Keratinocyte (primary cell): Measurements from ENCODE around the gene CHCHD6. TPM values are rescaled to one million over a fixed set of nuclear protein-coding genes. Genes with fewer than 3 reads are reported as not detected.

Experiments used
- DNase-seq: peaks from one replicate; pipeline ENCODE4 v3.0.0-alpha.2; 2011; ENCODE audit warnings: low read depth, missing footprints, low spot score
- FAIRE-seq: peaks from 2 replicates; lab custom pipeline; 2011; peaks lifted over from hg19 to GRCh38; lab: Jason Lieb, UNC
- H2AFZ ChIP-seq: 2 replicates; pipeline ENCODE4 v1.6.0; 2012; ENCODE audit warnings: low read length, control low read depth, inconsistent platforms; ENCODE audit not compliant: control insufficient read depth
- H3K27ac ChIP-seq: 2 replicates; pipeline ENCODE4 v1.5.1; 2011; ENCODE audit warnings: low read length; ENCODE audit not compliant: control insufficient read depth, insufficient read depth
- H3K27me3 ChIP-seq: 3 replicates; pipeline ENCODE4 v1.6.0; 2011; ENCODE audit warnings: low read length; ENCODE audit not compliant: control insufficient read depth, insufficient read depth; ENCODE audit errors: extremely low read depth
- H3K36me3 ChIP-seq, 2 experiments: 2 replicates in 1 of 2; 3 replicates in 1 of 2; pipeline ENCODE4 v1.5.1; 2011; ENCODE audit warnings: low read length in 2 of 2, mild to moderate bottlenecking in 1 of 2; ENCODE audit not compliant: control insufficient read depth in 2 of 2, insufficient read depth in 2 of 2; ENCODE audit errors: extremely low read depth in 1 of 2
- H3K4me1 ChIP-seq: 3 replicates; pipeline ENCODE4 v1.5.1; 2011; ENCODE audit warnings: low read length; ENCODE audit not compliant: control insufficient read depth, insufficient read depth; ENCODE audit errors: extremely low read depth
- H3K4me2 ChIP-seq: 3 replicates; pipeline ENCODE4 v1.6.0; 2011; ENCODE audit warnings: low read depth, low read length; ENCODE audit not compliant: control insufficient read depth, insufficient read depth; ENCODE audit errors: extremely low read depth
- H3K4me3 ChIP-seq, 3 experiments: fragments of 200-600 bp in 1 of 3; sonication (generic) in 1 of 3; 2 replicates in 2 of 3; 3 replicates in 1 of 3; pipeline ENCODE4 v1.5.1; 2011 to 2016; ENCODE audit warnings: low read length in 3 of 3, mild to moderate bottlenecking in 3 of 3, control low read depth in 2 of 3, inconsistent platforms in 1 of 3, low read depth in 1 of 3, mixed read lengths in 1 of 3, mixed run types in 1 of 3, moderate library complexity in 1 of 3; ENCODE audit not compliant: control insufficient read depth in 2 of 3, insufficient read depth in 2 of 3; ENCODE audit errors: extremely low read depth in 1 of 3
- H3K79me2 ChIP-seq: 2 replicates; pipeline ENCODE4 v1.6.0; 2012; ENCODE audit warnings: low read length; ENCODE audit not compliant: control insufficient read depth, insufficient read depth
- H3K9ac ChIP-seq: 3 replicates; pipeline ENCODE4 v1.6.0; 2011; ENCODE audit warnings: low read length; ENCODE audit not compliant: control insufficient read depth, insufficient read depth; ENCODE audit errors: extremely low read depth
- H3K9me1 ChIP-seq: 3 replicates; pipeline ENCODE4 v1.6.0; 2011; ENCODE audit warnings: low read length; ENCODE audit not compliant: control insufficient read depth, insufficient read depth; ENCODE audit errors: extremely low read depth
- H3K9me3 ChIP-seq: 2 replicates; pipeline ENCODE4 v1.5.1; 2012; ENCODE audit warnings: low read depth, low read length; ENCODE audit not compliant: control insufficient read depth
- H4K20me1 ChIP-seq: 3 replicates; pipeline ENCODE4 v1.6.0; 2011; ENCODE audit warnings: low read length; ENCODE audit not compliant: control insufficient read depth, insufficient read depth; ENCODE audit errors: extremely low read depth
- CTCF ChIP-seq, 3 experiments: IDR thresholded peaks in 1 of 3; conservative IDR thresholded peaks in 1 of 3; optimal IDR thresholded peaks in 1 of 3; 2 replicates in 2 of 3; 3 replicates in 1 of 3; pipeline versions ENCODE3 to v1.5.1; 2011; ENCODE audit warnings: low read length in 3 of 3, mild to moderate bottlenecking in 3 of 3, moderate library complexity in 2 of 3, control low read depth in 1 of 3, inconsistent platforms in 1 of 3; ENCODE audit not compliant: insufficient read depth in 2 of 3; ENCODE audit errors: extremely low read depth in 1 of 3
- EZH2 ChIP-seq: IDR thresholded peaks from one replicate; pipeline ENCODE4 v1.6.1; 2012; ENCODE audit warnings: inconsistent platforms, mild to moderate bottlenecking, low read length, moderate library complexity
- dilution Hi-C: fragments of 300-500 bp; cut with MboI; formaldehyde crosslinking; loops from one replicate; pipeline ENCODE4 v1.7.0; 2020; ENCODE audit warnings: low sequenced_read_pairs; ENCODE audit not compliant: extremely low pct_ligation_motif_present
- polyA plus RNA-seq, 5 experiments: library from polyadenylated mRNA; depleted of rRNA in 3 of 5; stranded (reverse) in 3 of 5; stranded (forward) in 1 of 5; unstranded in 1 of 5; fragments of >200 nt; gene quantifications; 1 replicate in 1 of 5; 2 replicates in 3 of 5; 3 replicates in 1 of 5; pipeline versions ENCODE4 v1.2.1 to v1.2.3, GENCODE V29; 2011 to 2012; ENCODE audit warnings: missing spikeins in 2 of 5, low read depth in 1 of 5, low replicate concordance in 1 of 5

Gene CHCHD6
- polyA plus RNA-seq, 1 donor (not counting 4 experiments of a cell fraction or from before 2014, with no cell fraction given) = 21.7 TPM

GRCh38 chr3:126998320-126998719, 294.3 kb downstream of the CHCHD6 start:
- peaks cover 3% of the 10 kb centered on the region for H3K9me1 ChIP-seq
- H3K27ac ChIP-seq = no peak overlapping the region
- H3K4me3 ChIP-seq = no peak overlapping the region
- H2AFZ ChIP-seq = no peak overlapping the region
- no peak overlapping the region for H3K4me2 ChIP-seq
- H3K27me3 ChIP-seq = no peaks in the 10 kb centered on the region
- no peak overlapping the region for H3K9ac ChIP-seq
- DNase-seq (no peak), FAIRE-seq (no peak)
- no peak for TF ChIP-seq EZH2
- TF ChIP-seq CTCF (optimal IDR thresholded peaks at IDR 0.05 in 1 of 3, IDR thresholded peaks at IDR 0.05 in 1 of 3, conservative IDR thresholded peaks at IDR 0.05 in 1 of 3; ENCODE audit: extremely low read depth in 1 of 3, insufficient read depth in 2 of 3, low read length in 3 of 3) = no peak
- peaks cover 58% of the 10 kb centered on the region for H4K20me1 ChIP-seq
- peaks cover 98% of the 10 kb centered on the region for H3K79me2 ChIP-seq
- peaks cover 16 to 39% of the 10 kb centered on the region in 2 experiments for H3K36me3 ChIP-seq
- dilution Hi-C loops = no loop called here
- H3K4me1 ChIP-seq = peaks cover 21% of the 10 kb centered on the region
- no peaks in the 10 kb centered on the region for H3K9me3 ChIP-seq

- no peaks in the 10 kb centered on the region for H3K27me3 ChIP-seq
- no peak for DNase-seq
- H3K4me2 ChIP-seq = no peak overlapping the region
- H3K9ac ChIP-seq = no peak overlapping the region
- no peak for FAIRE-seq
- peaks cover 17 to 41% of the 10 kb centered on the region in 2 experiments for H3K36me3 ChIP-seq
- H3K4me1 ChIP-seq = peaks cover 24% of the 10 kb centered on the region
- H2AFZ ChIP-seq = no peak overlapping the region
- H3K27ac ChIP-seq = no peak overlapping the region
- dilution Hi-C loops = no loop called here
- H3K9me1 ChIP-seq = peaks cover 3% of the 10 kb centered on the region
- peaks cover 54% of the 10 kb centered on the region for H4K20me1 ChIP-seq
- H3K4me3 ChIP-seq = no peak overlapping the region
- H3K79me2 ChIP-seq = peaks cover 98% of the 10 kb centered on the region
- no peak for TF ChIP-seq EZH2
- TF ChIP-seq CTCF (optimal IDR thresholded peaks at IDR 0.05 in 1 of 3, IDR thresholded peaks at IDR 0.05 in 1 of 3, conservative IDR thresholded peaks at IDR 0.05 in 1 of 3; ENCODE audit: extremely low read depth in 1 of 3, insufficient read depth in 2 of 3, low read length in 3 of 3) = no peak
- H3K9me3 ChIP-seq = no peaks in the 10 kb centered on the region
These were observed 294.7 kb downstream of the CHCHD6 start for GRCh38 chr3:126998728-126999127.
